ENCODE results near the gene ARHGAP24. TPM values are rescaled to one million over a fixed set of nuclear protein-coding genes. Genes with fewer than 3 reads are reported as not detected.

ARHGAP24 gene
- total and polyA plus RNA-seq, 2 experiments from 2014 or later, result 0.21 to 0.36 TPM

DNA sequence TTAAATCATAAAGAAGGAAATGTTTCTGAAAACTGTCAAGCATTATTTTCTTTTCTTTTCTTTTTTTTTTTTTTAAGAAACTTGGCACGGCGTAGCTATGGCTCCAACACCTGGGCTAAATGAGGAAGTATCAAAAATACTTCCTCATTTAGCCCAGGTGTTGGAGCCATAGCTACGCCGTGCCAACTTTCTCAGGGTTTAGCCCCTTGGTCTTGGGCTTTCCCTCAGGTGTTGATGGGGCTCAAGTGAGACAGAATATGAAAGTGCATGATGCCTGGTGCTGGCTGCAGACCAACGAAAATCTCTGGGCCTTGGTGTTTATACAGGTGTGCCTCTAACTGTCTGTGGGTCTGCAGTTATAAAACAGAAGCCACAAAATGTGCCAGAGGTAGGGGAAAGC, 132.7 kb downstream of the ARHGAP24 start (continued):
- TF ChIP-seq CREB1 (CRISPR knock-in tag; IDR thresholded peaks at IDR 0.05; ENCODE audit: low read depth), result no peak
- TF ChIP-seq STAT1 (IDR thresholded peaks at IDR 0.05; ENCODE audit: unreplicated experiment), result no peak

DNA sequence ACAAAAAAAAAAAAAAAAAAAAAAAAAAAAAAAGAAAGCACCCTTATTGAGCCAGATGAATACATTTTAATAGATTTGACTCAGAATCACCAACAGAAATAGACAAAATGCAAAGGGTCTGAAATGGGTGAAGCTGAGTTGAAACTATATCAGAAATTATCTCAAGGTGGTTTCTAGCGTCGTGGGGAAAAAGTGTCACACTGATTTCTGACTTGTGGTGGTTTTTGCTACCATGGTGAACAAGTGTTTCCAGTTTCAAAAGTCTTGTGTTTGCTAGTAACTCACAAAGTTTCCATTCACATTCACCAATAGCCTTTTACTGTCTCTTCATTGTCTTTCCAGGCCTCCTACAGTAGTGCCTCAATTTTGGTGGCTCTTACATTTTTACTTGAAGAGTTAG, 135.5 kb downstream of the ARHGAP24 start:
- Histone ChIP-seq H3K4me1 (ENCODE audit: insufficient read depth) (no peaks in the 10 kb centered on the region), H3K79me2 (replicated peaks; ENCODE audit: insufficient read depth) (no peaks in the 10 kb centered on the region), H3K27ac (ENCODE audit: low read depth) (no peak overlapping the region), H3K4me3 (no peak overlapping the region), H3F3A (replicated peaks; ENCODE audit: low read depth) (no peaks in the 10 kb centered on the region), H3K27me3 (ENCODE audit: insufficient read depth) (no peaks in the 10 kb centered on the region), H3K4me2 (no peak overlapping the region), H3K36me3 (ENCODE audit: insufficient read depth) (no peaks in the 10 kb centered on the region), H4K20me1 (replicated peaks; ENCODE audit: insufficient read depth) (no peaks in the 10 kb centered on the region), H3K9me2 (ENCODE audit: insufficient read depth) (no peaks in the 10 kb centered on the region), H2AFZ (no peak overlapping the region; the same call in 1 of the 2 replicates)
- Mint-ChIP-seq H3K27ac (no peak overlapping the region), H3K9me3 (no peaks in the 10 kb centered on the region), H3K4me3 (no peak overlapping the region), H3K36me3 (ENCODE audit: low read depth) (no peaks in the 10 kb centered on the region), H3K4me1 (no peaks in the 10 kb centered on the region), H3K27me3 (ENCODE audit: insufficient read depth, low read depth, poor library complexity) (peaks cover 2% of the 10 kb centered on the region)
- DNase-seq (ENCODE audit: low spot score) (no peak), ATAC-seq (no peak)
- no peak for TF ChIP-seq ZNF331 (CRISPR knock-in tag; IDR thresholded peaks at IDR 0.05; ENCODE audit: low read depth)

DNA sequence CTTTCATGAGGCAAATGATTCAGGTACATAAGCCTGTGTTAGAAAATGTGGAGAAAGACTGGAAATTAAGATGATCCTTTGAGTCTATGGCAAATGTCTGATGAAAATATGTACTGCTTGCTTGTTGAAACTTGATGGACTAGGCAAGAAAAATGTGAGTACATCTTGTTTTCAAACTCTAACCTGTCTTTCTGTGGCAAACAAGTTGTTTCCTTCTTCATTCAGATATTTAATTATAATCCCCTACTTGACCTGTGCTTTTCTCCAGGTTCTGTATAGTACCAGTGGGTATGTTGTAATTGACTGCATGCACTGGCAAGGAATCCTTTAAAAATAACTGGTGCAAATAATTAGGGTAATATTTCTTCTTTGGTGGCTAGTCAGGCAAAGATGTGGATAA, 136.7 kb downstream of the ARHGAP24 start:
- Mint-ChIP-seq H3K4me3 (no peak overlapping the region), H3K27ac (no peak overlapping the region), H3K9me3 (no peaks in the 10 kb centered on the region), H3K4me1 (no peaks in the 10 kb centered on the region), H3K27me3 (ENCODE audit: insufficient read depth, low read depth, poor library complexity) (peaks cover 2% of the 10 kb centered on the region), H3K36me3 (ENCODE audit: low read depth) (no peaks in the 10 kb centered on the region)
- TF ChIP-seq, protein P1, sequence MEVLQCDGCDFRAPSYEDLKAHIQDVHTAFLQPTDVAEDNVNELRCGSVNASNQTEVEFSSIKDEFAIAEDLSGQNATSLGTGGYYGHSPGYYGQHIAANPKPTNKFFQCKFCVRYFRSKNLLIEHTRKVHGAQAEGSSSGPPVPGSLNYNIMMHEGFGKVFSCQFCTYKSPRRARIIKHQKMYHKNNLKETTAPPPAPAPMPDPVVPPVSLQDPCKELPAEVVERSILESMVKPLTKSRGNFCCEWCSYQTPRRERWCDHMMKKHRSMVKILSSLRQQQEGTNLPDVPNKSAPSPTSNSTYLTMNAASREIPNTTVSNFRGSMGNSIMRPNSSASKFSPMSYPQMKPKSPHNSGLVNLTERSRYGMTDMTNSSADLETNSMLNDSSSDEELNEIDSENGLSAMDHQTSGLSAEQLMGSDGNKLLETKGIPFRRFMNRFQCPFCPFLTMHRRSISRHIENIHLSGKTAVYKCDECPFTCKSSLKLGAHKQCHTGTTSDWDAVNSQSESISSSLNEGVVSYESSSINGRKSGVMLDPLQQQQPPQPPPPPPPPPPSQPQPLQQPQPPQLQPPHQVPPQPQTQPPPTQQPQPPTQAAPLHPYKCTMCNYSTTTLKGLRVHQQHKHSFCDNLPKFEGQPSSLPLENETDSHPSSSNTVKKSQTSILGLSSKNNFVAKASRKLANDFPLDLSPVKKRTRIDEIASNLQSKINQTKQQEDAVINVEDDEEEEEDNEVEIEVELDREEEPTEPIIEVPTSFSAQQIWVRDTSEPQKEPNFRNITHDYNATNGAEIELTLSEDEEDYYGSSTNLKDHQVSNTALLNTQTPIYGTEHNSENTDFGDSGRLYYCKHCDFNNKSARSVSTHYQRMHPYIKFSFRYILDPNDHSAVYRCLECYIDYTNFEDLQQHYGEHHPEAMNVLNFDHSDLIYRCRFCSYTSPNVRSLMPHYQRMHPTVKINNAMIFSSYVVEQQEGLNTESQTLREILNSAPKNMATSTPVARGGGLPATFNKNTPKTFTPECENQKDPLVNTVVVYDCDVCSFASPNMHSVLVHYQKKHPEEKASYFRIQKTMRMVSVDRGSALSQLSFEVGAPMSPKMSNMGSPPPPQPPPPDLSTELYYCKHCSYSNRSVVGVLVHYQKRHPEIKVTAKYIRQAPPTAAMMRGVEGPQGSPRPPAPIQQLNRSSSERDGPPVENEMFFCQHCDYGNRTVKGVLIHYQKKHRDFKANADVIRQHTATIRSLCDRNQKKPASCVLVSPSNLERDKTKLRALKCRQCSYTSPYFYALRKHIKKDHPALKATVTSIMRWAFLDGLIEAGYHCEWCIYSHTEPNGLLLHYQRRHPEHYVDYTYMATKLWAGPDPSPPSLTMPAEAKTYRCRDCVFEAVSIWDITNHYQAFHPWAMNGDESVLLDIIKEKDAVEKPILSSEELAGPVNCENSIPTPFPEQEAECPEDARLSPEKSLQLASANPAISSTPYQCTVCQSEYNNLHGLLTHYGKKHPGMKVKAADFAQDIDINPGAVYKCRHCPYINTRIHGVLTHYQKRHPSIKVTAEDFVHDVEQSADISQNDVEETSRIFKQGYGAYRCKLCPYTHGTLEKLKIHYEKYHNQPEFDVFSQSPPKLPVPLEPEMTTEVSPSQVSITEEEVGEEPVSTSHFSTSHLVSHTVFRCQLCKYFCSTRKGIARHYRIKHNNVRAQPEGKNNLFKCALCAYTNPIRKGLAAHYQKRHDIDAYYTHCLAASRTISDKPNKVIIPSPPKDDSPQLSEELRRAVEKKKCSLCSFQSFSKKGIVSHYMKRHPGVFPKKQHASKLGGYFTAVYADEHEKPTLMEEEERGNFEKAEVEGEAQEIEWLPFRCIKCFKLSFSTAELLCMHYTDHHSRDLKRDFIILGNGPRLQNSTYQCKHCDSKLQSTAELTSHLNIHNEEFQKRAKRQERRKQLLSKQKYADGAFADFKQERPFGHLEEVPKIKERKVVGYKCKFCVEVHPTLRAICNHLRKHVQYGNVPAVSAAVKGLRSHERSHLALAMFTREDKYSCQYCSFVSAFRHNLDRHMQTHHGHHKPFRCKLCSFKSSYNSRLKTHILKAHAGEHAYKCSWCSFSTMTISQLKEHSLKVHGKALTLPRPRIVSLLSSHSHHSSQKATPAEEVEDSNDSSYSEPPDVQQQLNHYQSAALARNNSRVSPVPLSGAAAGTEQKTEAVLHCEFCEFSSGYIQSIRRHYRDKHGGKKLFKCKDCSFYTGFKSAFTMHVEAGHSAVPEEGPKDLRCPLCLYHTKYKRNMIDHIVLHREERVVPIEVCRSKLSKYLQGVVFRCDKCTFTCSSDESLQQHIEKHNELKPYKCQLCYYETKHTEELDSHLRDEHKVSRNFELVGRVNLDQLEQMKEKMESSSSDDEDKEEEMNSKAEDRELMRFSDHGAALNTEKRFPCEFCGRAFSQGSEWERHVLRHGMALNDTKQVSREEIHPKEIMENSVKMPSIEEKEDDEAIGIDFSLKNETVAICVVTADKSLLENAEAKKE (CRISPR knock-in tag; IDR thresholded peaks at IDR 0.05), result no peak
- TF ChIP-seq CREB1 (CRISPR knock-in tag; IDR thresholded peaks at IDR 0.05; ENCODE audit: low read depth) (no peak), STAT1 (IDR thresholded peaks at IDR 0.05; ENCODE audit: unreplicated experiment) (no peak)
- no peaks in the 10 kb centered on the region for H3K36me3 ChIP-seq (ENCODE audit: insufficient read depth)
- no peak for DNase-seq (ENCODE audit: low spot score)
- no peaks in the 10 kb centered on the region for H3K27me3 ChIP-seq (ENCODE audit: insufficient read depth)
- no peak overlapping the region for H3K4me2 ChIP-seq
- H3F3A ChIP-seq (replicated peaks; ENCODE audit: low read depth), result no peaks in the 10 kb centered on the region
- H2AFZ ChIP-seq, result no peak overlapping the region
- no peaks in the 10 kb centered on the region for H4K20me1 ChIP-seq (replicated peaks; ENCODE audit: insufficient read depth)
- ATAC-seq, result no peak
- H3K79me2 ChIP-seq (replicated peaks; ENCODE audit: insufficient read depth), result no peaks in the 10 kb centered on the region
- H3K4me1 ChIP-seq (ENCODE audit: insufficient read depth), result no peaks in the 10 kb centered on the region
- no peak overlapping the region for H3K4me3 ChIP-seq
- H3K9me2 ChIP-seq (ENCODE audit: insufficient read depth), result no peaks in the 10 kb centered on the region
- no peak overlapping the region for H3K27ac ChIP-seq (ENCODE audit: low read depth)
